Measurements from ENCODE around the gene NEK1.

NEK1 gene

GRCh38 chr4:169658196-169658595 lies 45.8 kb upstream of the NEK1 start:
- TF ChIP-seq, protein P1, sequence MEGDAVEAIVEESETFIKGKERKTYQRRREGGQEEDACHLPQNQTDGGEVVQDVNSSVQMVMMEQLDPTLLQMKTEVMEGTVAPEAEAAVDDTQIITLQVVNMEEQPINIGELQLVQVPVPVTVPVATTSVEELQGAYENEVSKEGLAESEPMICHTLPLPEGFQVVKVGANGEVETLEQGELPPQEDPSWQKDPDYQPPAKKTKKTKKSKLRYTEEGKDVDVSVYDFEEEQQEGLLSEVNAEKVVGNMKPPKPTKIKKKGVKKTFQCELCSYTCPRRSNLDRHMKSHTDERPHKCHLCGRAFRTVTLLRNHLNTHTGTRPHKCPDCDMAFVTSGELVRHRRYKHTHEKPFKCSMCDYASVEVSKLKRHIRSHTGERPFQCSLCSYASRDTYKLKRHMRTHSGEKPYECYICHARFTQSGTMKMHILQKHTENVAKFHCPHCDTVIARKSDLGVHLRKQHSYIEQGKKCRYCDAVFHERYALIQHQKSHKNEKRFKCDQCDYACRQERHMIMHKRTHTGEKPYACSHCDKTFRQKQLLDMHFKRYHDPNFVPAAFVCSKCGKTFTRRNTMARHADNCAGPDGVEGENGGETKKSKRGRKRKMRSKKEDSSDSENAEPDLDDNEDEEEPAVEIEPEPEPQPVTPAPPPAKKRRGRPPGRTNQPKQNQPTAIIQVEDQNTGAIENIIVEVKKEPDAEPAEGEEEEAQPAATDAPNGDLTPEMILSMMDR (IDR thresholded peaks at IDR 0.05; ENCODE audit: low read depth, low read length, missing control alignments), result no peak
- DNase-seq, result no peak
- Histone ChIP-seq H3K4me3 (ENCODE audit: low read depth, low read length) (no peak overlapping the region), H3K36me3 (replicated peaks) (no peaks in the 10 kb centered on the region), H3K27me3 (replicated peaks) (no peaks in the 10 kb centered on the region), H3K27ac (no peak overlapping the region)
- in situ Hi-C loops (cut with HindIII; ENCODE audit: low pct_ligation_motif_present, low sequenced_read_pairs), result no loop called here

DNA sequence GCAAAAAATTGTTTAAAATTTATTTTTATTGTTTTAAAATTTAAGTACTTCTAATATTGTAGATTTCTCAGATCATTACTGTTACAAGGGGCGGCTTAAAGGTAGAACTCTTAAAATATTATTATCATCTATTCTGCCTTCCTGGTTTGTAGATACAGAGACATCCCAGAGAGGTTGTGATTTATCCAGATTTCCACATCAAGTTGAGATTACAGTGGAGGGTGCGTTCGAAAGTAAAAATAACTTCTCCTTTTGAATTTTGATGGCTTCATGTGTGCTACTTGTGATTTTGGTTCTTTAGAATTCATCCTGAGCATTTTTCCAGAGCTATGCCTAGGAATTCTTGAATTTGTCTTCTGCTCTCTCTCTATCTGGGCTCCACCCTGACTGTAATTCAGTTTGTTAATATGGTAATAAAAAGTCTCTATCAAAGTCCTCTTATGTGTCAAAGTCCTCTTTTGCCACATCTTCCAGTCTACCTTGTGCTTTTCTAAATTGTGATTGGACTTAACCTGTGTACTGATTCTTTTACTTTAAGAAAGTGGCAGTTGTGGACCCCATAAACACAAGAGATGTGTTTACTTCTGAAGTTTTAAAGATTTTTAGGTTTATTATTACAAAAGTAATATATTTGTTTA lies 45.2 kb upstream of the NEK1 start:
- TF ChIP-seq, protein P1 (IDR thresholded peaks at IDR 0.05; ENCODE audit: low read depth, low read length, missing control alignments), result no peak
- Histone ChIP-seq H3K36me3 (replicated peaks) (no peaks in the 10 kb centered on the region), H3K27ac (no peak overlapping the region), H3K27me3 (replicated peaks) (no peaks in the 10 kb centered on the region), H3K4me3 (ENCODE audit: low read depth, low read length) (no peak overlapping the region)
- no peak for DNase-seq
- in situ Hi-C loops (cut with HindIII; ENCODE audit: low pct_ligation_motif_present, low sequenced_read_pairs), result no loop called here

DNA sequence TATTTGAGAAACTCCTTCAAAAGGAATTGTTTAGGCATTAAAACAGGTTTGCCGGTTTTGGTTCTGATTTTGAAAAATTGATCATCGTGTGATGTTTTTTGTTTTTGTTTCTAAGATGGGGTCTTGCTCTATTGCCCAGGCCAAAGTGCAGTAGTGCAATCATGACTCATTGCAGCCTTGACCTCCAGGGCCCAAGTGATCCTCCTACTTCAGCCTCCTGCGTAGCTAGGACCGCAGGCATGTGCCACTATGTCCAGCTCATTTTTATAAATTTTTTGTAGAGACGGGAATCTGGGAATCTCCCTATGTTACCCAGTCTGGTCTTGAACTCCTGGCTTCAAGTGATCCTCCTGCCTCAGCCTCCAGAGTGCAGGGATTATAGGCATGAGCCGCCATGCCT lies 43.0 kb upstream of the NEK1 start:
- Histone ChIP-seq H3K27me3 (replicated peaks) (no peaks in the 10 kb centered on the region), H3K36me3 (replicated peaks) (no peaks in the 10 kb centered on the region), H3K27ac (no peak overlapping the region), H3K4me3 (ENCODE audit: low read depth, low read length) (no peak overlapping the region)
- TF ChIP-seq, protein P1 (IDR thresholded peaks at IDR 0.05; ENCODE audit: low read depth, low read length, missing control alignments), result no peak
- in situ Hi-C loops (cut with HindIII; ENCODE audit: low pct_ligation_motif_present, low sequenced_read_pairs), result no loop called here
- DNase-seq, result no peak

- no peak for DNase-seq
- Histone ChIP-seq H3K36me3 (replicated peaks) (no peaks in the 10 kb centered on the region), H3K27me3 (replicated peaks) (no peaks in the 10 kb centered on the region), H3K4me3 (ENCODE audit: low read depth, low read length) (no peak overlapping the region), H3K27ac (no peak overlapping the region)
- in situ Hi-C loops (cut with HindIII; ENCODE audit: low pct_ligation_motif_present, low sequenced_read_pairs), result no loop called here
- TF ChIP-seq, protein P1 (IDR thresholded peaks at IDR 0.05; ENCODE audit: low read depth, low read length, missing control alignments), result no peak
Observed at GRCh38 chr4:169652535-169652934, 40.2 kb upstream of the NEK1 start.

GRCh38 chr4:169650227-169650936 lies 38.0 kb upstream of the NEK1 start:
- in situ Hi-C loops (cut with HindIII; ENCODE audit: low pct_ligation_motif_present, low sequenced_read_pairs), result no loop called here
- Histone ChIP-seq H3K4me3 (ENCODE audit: low read depth, low read length) (no peak overlapping the region), H3K27ac (no peak overlapping the region), H3K27me3 (replicated peaks) (no peaks in the 10 kb centered on the region), H3K36me3 (replicated peaks) (no peaks in the 10 kb centered on the region)
- TF ChIP-seq, protein P1 (IDR thresholded peaks at IDR 0.05; ENCODE audit: low read depth, low read length, missing control alignments), result no peak
- DNase-seq, result no peak

Measured in brain microvascular endothelial cell (primary cell).